ENCODE measurements around the gene PLCH2. TPM values are rescaled to one million over a fixed set of nuclear protein-coding genes. Genes with fewer than 3 reads are reported as not detected.

Gene PLCH2
- total RNA-seq, 1 donor = 0.81 TPM

DNA sequence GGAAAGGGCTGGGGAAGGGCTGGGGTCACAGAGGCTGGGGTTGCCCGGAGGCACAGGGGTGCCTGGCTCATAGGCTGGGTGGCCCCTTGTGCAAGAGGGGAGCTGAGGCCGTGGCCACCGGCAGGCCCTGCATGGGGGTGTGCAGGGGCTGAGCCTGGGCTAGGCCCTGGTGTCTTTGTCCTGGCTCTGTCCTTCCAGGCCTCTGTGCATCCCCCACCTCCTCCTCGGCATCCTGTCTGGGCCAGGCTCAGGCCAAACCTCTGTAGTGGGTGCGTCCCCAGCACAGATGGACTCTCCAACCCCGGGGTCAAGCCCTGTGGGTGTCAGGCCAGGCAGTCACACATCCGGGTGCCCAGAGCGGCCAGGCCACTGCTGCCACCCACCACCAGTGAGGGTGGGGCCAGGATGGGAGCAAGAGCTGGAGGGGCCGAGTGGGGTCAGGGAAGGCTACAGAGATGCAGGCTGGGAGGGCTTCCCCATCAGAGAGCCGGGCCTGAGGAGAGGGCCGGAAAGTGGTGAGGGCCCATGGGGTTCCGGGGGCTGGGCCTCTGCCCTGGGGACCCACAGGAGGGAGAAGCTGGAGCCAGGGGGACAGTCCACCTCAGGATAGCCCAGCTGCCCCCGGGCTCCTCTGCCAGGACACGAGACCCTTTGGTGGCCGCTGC, 30.9 kb downstream of the PLCH2 start:
- TF ChIP-seq, protein P1, sequence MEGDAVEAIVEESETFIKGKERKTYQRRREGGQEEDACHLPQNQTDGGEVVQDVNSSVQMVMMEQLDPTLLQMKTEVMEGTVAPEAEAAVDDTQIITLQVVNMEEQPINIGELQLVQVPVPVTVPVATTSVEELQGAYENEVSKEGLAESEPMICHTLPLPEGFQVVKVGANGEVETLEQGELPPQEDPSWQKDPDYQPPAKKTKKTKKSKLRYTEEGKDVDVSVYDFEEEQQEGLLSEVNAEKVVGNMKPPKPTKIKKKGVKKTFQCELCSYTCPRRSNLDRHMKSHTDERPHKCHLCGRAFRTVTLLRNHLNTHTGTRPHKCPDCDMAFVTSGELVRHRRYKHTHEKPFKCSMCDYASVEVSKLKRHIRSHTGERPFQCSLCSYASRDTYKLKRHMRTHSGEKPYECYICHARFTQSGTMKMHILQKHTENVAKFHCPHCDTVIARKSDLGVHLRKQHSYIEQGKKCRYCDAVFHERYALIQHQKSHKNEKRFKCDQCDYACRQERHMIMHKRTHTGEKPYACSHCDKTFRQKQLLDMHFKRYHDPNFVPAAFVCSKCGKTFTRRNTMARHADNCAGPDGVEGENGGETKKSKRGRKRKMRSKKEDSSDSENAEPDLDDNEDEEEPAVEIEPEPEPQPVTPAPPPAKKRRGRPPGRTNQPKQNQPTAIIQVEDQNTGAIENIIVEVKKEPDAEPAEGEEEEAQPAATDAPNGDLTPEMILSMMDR (IDR thresholded peaks at IDR 0.05; ENCODE audit: insufficient read depth, low read length) = no peak
- no peak for DNase-seq (ENCODE audit: low read depth)
- no peak overlapping the region for H3K4me3 ChIP-seq (ENCODE audit: low read depth, low read length)

DNA sequence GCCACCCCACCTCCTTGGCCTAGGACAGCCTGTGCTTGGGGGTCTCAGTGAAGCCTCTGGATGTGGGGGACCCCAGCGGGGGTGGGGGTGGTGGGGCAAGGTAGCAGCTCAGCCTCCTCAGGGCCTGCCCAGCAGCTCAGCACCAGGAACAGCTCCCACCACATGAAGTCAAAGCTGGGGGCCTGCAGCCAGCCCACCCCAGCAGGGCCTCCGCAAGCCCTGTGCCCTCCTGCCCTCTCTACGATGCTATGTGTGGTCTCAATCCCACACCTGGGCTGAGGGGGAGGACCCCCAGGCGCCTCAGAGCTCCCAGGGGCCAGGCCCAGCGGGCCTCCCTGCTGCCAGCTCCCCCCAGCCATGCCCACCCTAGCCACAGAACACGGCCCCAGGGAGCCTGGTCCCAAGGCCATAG, 31.7 kb downstream of the PLCH2 start:
- DNase-seq (ENCODE audit: low read depth) = no peak
- no peak overlapping the region for H3K4me3 ChIP-seq (ENCODE audit: low read depth, low read length)
- TF ChIP-seq, protein P1 (IDR thresholded peaks at IDR 0.05; ENCODE audit: insufficient read depth, low read length) = no peak

DNA sequence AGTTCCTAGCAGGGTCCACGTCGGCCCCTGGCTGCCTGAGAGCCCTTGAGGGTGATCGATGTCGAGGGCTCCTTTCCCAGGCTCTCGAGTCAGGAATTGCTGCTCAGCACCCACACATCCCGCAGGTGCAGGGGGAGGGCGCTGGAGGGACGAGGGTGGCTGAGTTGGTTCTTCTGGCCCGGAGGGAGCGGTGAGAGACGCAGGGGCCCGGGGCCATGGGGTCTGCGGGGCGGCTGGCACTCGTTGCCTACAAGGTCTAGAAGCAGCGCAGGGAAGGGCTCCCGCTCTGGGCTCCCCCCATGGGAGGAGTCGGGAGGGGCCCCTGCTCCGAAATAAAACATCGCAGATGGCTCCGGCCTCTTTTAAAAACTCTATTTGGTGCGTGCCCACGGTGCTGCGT, 32.1 kb downstream of the PLCH2 start:
- TF ChIP-seq, protein P1 (IDR thresholded peaks at IDR 0.05; ENCODE audit: insufficient read depth, low read length) = no peak
- no peak for DNase-seq (ENCODE audit: low read depth)
- H3K4me3 ChIP-seq (ENCODE audit: low read depth, low read length) = no peak overlapping the region

DNA sequence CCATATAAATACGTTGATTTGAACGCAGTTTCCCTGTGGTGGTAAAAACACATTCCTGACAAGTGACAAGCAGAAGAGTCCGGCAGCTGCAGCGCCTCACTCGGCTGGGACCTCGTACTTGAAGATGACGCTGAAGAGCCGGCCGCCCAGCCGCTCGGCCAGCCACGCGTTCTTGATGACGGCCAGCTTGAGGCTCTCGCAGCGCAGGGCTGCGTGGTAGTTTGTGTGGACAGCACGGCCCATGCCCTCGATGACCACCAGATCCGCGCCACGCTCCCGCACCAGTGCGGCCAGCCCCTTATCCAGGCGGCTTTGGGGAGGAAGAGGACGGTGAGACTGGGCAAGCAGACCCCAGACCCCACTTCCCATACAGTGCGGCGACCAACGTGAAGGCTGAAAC, 32.7 kb downstream of the PLCH2 start:
- DNase-seq (ENCODE audit: low read depth) = no peak
- no peak overlapping the region for H3K4me3 ChIP-seq (ENCODE audit: low read depth, low read length)
- TF ChIP-seq, protein P1 (IDR thresholded peaks at IDR 0.05; ENCODE audit: insufficient read depth, low read length) = no peak

DNA sequence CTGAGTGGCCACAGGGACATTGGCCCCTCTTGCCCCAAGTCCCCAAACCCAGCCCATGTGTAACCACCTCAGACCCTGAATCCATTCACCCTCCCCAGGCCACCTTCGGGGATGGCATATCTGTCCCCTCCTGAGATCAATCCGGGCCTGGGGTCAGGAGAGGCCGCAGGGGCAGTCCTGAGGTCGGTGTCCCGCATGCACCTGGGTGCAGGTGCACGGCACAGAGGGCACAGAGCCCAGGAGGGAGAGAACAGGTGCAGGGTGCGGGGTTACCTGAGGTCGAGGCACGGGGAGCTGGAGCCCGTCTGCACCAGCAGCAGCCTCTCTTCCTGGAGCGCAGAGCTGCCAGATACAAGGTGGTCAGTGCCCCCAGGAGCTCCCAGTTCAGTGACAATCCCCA, 33.5 kb downstream of the PLCH2 start:
- H3K4me3 ChIP-seq (ENCODE audit: low read depth, low read length) = no peak overlapping the region
- TF ChIP-seq, protein P1 (IDR thresholded peaks at IDR 0.05; ENCODE audit: insufficient read depth, low read length) = no peak

DNA sequence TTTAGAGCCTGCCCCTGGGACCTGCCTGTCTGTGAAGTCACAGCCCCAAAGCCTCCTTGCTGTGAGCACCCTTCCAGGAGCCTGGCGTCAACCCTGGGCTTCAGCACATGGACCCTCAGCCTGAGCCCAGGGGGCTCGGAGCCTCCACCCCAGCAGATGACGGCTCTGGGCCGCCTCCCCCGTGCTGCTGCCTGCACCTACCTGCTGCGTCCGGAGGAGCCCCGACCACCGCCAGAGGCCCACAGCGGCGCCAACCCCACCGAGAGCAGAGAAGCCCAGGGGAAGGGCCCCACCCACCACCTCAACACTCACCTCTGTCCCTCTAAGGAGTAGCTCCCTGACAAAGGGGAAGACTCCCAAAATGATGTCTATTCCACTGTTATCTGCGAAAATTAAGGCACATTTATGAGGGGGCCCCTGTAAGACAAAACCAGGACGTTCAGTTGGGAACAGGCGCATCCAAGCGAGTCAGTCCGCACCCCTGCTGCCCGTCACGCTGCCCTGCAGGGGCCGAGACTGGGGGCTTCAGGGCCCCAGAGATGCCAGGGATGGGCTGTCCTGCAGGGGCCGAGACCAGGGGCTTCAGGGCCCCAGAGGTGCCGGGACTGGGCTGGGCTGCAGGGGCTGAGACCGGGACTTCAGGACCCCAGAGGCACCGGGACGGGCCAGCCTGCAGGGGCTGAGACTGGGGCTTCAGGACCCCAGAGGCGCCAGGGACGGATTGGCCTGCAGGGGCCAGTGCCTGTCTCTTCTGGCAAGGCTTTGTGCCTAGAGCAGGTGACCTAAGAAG, 34.5 kb downstream of the PLCH2 start:
- TF ChIP-seq, protein P1 (IDR thresholded peaks at IDR 0.05; ENCODE audit: insufficient read depth, low read length) = no peak
- H3K4me3 ChIP-seq (ENCODE audit: low read depth, low read length) = no peak overlapping the region
- no peak for DNase-seq (ENCODE audit: low read depth)

More for the DNA sequence above, 33.5 kb downstream of the PLCH2 start:
- no peak for DNase-seq (ENCODE audit: low read depth)

Data from fibroblast of the aortic adventitia (primary cell).